ENCODE measurements around the gene REC114. TPM values are rescaled to one million over a fixed set of nuclear protein-coding genes. Genes with fewer than 3 reads are reported as not detected.

REC114 gene
- total and polyA plus RNA-seq, 2 donors (not counting 3 experiments of a cell fraction or from before 2014, with no cell fraction given): not detected

DNA sequence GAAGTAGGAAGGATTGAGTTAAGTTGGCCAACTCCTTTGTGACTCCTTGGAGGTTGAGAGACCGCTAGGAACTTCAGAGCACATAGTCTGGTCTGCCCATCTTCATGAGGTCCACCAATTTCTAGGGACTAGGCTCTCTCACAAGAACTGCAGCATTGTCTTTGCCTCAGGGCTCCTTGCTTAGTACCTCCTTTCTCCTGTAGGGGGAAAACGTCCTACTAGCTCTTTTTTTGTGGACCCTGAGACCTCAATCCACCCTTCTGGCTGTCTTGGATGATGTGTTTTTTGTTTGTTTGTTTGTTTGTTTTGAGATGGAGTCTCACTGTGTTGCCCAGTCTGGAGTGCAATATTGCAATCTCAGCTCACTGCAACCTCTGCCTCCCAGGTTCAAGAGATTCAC lies 21.6 kb downstream of the REC114 start:
- H4K20me1 ChIP-seq (replicated peaks; ENCODE audit: control insufficient read depth, extremely low read depth, insufficient read depth, low read length): no peaks in the 10 kb centered on the region
- no peaks in the 10 kb centered on the region for H3K9me3 ChIP-seq (replicated peaks; ENCODE audit: control insufficient read depth, insufficient read depth, low read length)
- DNase-seq (ENCODE audit: low read depth, low spot score) (no peak), FAIRE-seq (no peak)
- H3K79me2 ChIP-seq (ENCODE audit: control insufficient read depth, insufficient read depth, low read length): no peaks in the 10 kb centered on the region
- intact Hi-C loops (cut with micrococcal nuclease) (no loop called here), dilution Hi-C loops (cut with MboI; ENCODE audit: extremely low pct_ligation_motif_present, low sequenced_read_pairs) (no loop called here)
- no peaks in the 10 kb centered on the region for H3K9me1 ChIP-seq (replicated peaks; ENCODE audit: control insufficient read depth, extremely low read depth, insufficient read depth, low read length)
- POLR2A ChIA-PET: no interaction called here
- H3K4me3 ChIP-seq (replicated peaks in 1 of 3; ENCODE audit: insufficient read depth in 1 of 3, low read depth in 1 of 3, low read length in 3 of 3): no peak overlapping the region
- no peaks in the 10 kb centered on the region for H3K27me3 ChIP-seq (ENCODE audit: control insufficient read depth in 2 of 2, insufficient read depth in 2 of 2, low read length in 2 of 2)
- TF ChIP-seq, protein P1, sequence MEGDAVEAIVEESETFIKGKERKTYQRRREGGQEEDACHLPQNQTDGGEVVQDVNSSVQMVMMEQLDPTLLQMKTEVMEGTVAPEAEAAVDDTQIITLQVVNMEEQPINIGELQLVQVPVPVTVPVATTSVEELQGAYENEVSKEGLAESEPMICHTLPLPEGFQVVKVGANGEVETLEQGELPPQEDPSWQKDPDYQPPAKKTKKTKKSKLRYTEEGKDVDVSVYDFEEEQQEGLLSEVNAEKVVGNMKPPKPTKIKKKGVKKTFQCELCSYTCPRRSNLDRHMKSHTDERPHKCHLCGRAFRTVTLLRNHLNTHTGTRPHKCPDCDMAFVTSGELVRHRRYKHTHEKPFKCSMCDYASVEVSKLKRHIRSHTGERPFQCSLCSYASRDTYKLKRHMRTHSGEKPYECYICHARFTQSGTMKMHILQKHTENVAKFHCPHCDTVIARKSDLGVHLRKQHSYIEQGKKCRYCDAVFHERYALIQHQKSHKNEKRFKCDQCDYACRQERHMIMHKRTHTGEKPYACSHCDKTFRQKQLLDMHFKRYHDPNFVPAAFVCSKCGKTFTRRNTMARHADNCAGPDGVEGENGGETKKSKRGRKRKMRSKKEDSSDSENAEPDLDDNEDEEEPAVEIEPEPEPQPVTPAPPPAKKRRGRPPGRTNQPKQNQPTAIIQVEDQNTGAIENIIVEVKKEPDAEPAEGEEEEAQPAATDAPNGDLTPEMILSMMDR (IDR thresholded peaks at IDR 0.05; ENCODE audit: extremely low read depth in 1 of 2, insufficient read depth in 1 of 2, low read depth in 1 of 2, low read length in 2 of 2): peak; percentile 5 to 13
- no peak for TF ChIP-seq POLR2AphosphoS5 (IDR thresholded peaks at IDR 0.05; ENCODE audit: insufficient read depth, low read depth, low read length)
- TF ChIP-seq MAX (IDR thresholded peaks at IDR 0.05; ENCODE audit: insufficient read depth, insufficient read length): no peak
- no peaks in the 10 kb centered on the region for H3K4me1 ChIP-seq (ENCODE audit: control insufficient read depth, extremely low read depth, insufficient read depth, low read length)
- H3K4me2 ChIP-seq (ENCODE audit: insufficient read depth, low read length): no peak overlapping the region
- no peak overlapping the region for H3K9ac ChIP-seq (replicated peaks; ENCODE audit: extremely low read depth, insufficient read depth, low read length)
- H3K36me3 ChIP-seq (ENCODE audit: control insufficient read depth in 2 of 2, extremely low read depth in 1 of 2, insufficient read depth in 2 of 2, low read length in 2 of 2): no peaks in the 10 kb centered on the region
- H3K27ac ChIP-seq (ENCODE audit: insufficient read depth, low read depth, low read length): no peak overlapping the region
- no peak overlapping the region for H2AFZ ChIP-seq (ENCODE audit: low read depth, low read length)
- BruUV-seq (replicated peaks): no TSS peak
- CTCF ChIA-PET: interaction anchor here (1.0 to 1.4 kb wide), 5 partner anchors 12 to 236 kb away, joined by 3 to 4 read pairs (median 3); no protein-coding TSS in a partner anchor

GRCh38 chr15:73467758-73468157 lies 24.8 kb downstream of the REC114 start:
- ChIA-PET POLR2A (no interaction called here), CTCF (no interaction called here)
- FAIRE-seq (no peak), DNase-seq (ENCODE audit: low read depth, low spot score) (no peak)
- Histone ChIP-seq H3K4me3 (replicated peaks in 1 of 3; ENCODE audit: insufficient read depth in 1 of 3, low read depth in 1 of 3, low read length in 3 of 3) (no peak overlapping the region), H2AFZ (ENCODE audit: low read depth, low read length) (no peak overlapping the region), H3K4me2 (ENCODE audit: insufficient read depth, low read length) (no peak overlapping the region), H3K9me1 (replicated peaks; ENCODE audit: control insufficient read depth, extremely low read depth, insufficient read depth, low read length) (no peaks in the 10 kb centered on the region), H3K36me3 (ENCODE audit: control insufficient read depth in 2 of 2, extremely low read depth in 1 of 2, insufficient read depth in 2 of 2, low read length in 2 of 2) (no peaks in the 10 kb centered on the region), H3K4me1 (ENCODE audit: control insufficient read depth, extremely low read depth, insufficient read depth, low read length) (no peaks in the 10 kb centered on the region), H3K9me3 (replicated peaks; ENCODE audit: control insufficient read depth, insufficient read depth, low read length) (no peaks in the 10 kb centered on the region), H3K27ac (ENCODE audit: insufficient read depth, low read depth, low read length) (no peak overlapping the region), H3K9ac (replicated peaks; ENCODE audit: extremely low read depth, insufficient read depth, low read length) (no peak overlapping the region), H3K79me2 (ENCODE audit: control insufficient read depth, insufficient read depth, low read length) (no peaks in the 10 kb centered on the region), H3K27me3 (ENCODE audit: control insufficient read depth in 2 of 2, insufficient read depth in 2 of 2, low read length in 2 of 2) (no peaks in the 10 kb centered on the region), H4K20me1 (replicated peaks; ENCODE audit: control insufficient read depth, extremely low read depth, insufficient read depth, low read length) (no peaks in the 10 kb centered on the region)
- intact Hi-C loops (cut with micrococcal nuclease) (no loop called here), dilution Hi-C loops (cut with MboI; ENCODE audit: extremely low pct_ligation_motif_present, low sequenced_read_pairs) (no loop called here)
- no TSS peak for BruUV-seq (replicated peaks)
- TF ChIP-seq GATA2 (IDR thresholded peaks at IDR 0.05; ENCODE audit: insufficient read depth, insufficient read length, low read depth, low read length) (no peak), POLR2AphosphoS5 (IDR thresholded peaks at IDR 0.05; ENCODE audit: insufficient read depth, low read depth, low read length) (no peak), MAX (IDR thresholded peaks at IDR 0.05; ENCODE audit: insufficient read depth, insufficient read length) (no peak), POLR2A (IDR thresholded peaks at IDR 0.05; ENCODE audit: low read depth, low read length) (no peak), MYC (IDR thresholded peaks at IDR 0.05; ENCODE audit: low read depth, low read length) (no peak), FOS (IDR thresholded peaks at IDR 0.05; ENCODE audit: borderline replicate concordance, insufficient read depth, low read length) (no peak)
- TF ChIP-seq, protein P1 (IDR thresholded peaks at IDR 0.05; ENCODE audit: extremely low read depth in 1 of 2, insufficient read depth in 1 of 2, low read depth in 1 of 2, low read length in 2 of 2): no peak
